GM21390 (cell line): ENCODE measurements around the gene SEMA4C.
"Not testable (repeated sequence)": the region's sequence is repeated elsewhere in the genome, so short reads cannot be mapped to it uniquely, and the experiment has no call there.

ENCODE experiments used
- ATAC-seq: cut with Tn5 transposase; IDR thresholded peaks from one replicate; pipeline ENCODE4 v1.9.1; 2021; ENCODE audit not compliant: unreplicated experiment

The SEMA4C gene

DNA sequence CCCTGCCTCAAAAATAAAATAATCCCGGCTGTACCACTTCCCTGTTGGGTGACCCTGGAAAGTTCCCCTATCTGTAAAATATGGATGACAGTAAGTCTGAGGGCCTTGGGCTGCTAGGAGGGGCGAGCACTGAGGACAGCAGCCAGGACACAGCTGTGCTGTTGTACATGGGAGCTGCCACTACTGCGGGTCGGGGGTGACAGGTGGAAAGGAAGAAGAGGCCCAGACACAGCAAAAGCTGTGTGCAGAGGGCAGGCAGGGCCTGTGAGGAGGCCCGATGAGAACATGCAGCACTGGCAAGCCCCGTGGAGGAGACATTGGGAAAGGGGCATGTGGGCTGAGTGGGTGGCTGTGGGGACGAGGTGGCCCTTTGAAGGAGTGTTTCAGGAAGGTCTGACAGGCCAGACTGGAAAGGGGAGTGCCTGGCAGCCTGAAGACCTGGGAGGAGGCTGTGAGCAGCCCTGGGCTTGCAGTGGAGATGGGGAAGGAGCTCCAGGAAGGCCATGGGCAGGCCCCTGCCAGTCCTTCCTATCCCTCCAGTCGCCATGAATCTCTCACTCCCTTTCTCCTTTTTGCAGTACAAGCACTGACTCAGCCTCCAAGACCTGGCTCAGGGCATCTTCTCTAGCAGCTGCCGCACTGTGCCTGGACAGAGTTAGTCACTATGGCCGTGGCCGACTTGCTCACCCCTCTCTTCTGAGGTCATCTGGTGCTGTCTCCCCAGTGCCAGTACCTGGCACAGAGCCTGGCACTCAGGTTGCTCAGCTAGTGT, 28.9 kb upstream of the SEMA4C start:
- no peak for ATAC-seq

DNA sequence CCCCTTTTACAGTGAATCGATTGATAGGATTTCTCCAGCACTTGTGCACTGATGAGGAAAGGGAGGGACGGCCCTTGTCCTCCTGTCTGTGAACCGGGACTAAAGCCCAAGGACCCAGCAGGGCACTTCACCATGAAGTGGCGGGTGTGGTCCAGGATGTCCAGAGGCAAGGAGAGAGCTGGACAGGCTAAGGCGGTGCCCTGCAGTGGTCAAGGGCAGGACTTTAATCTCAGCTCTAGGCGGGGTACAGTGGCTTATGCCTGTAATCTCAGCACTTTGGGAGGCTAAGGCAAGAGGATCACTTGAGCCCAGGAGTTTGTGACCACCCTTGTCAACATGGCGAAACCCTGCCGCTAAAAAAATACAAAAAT, 28.2 kb upstream of the SEMA4C start:
- no peak for ATAC-seq

GRCh38 chr2:96897491-96898134, 27.7 kb upstream of the SEMA4C start:
- ATAC-seq, result no peak

- no peak for ATAC-seq
These were observed 26.1 kb upstream of the SEMA4C start for GRCh38 chr2:96895746-96896651.

- ATAC-seq, result no peak
These were observed 25.3 kb upstream of the SEMA4C start for GRCh38 chr2:96895032-96895745.

GRCh38 chr2:96894151-96894531, 24.3 kb upstream of the SEMA4C start:
- ATAC-seq, result no peak

DNA sequence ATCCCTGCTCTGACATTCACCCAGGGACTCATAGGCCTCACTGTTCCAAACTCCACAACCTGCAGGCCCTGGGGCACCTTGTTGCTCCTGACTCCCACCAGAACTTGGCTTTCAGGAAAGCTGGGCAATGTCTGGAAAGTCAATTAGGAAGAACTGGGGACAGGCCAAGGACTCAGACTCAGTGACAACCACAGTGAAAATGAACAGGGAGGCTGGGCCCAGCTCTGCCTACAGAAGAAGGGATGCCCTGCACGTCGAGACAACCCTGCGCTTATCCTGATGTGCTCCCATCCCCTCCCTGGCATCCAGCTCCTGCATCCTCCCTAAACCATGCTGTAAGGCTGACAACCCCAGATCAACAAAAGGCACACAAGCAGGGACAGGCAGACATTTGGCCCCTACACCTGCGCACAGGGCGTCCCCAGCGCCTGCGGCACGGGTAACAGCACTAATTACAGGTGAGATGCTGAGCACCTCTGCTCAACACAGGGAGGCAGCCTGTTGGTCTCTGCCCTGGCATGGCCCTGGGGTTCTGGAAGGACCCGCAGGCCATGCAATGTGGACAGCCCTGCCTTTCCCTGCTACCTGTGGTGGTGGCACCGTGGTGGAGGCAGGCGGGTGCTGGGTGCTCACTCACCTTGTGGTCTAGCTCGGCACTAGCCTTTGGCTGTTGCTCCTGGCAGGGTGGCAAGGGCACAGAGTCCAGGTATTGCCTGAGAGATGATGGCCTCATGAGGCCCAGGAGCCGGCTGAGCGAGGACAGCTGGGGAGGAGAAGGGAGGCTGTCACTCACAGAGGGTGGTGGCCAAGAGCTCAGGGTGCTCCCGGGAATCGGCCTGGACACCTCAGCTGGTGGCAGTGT, 23.6 kb upstream of the SEMA4C start:
- ATAC-seq, result no peak

- no peak for ATAC-seq
These were observed 21.9 kb upstream of the SEMA4C start for GRCh38 chr2:96891591-96892333.

DNA sequence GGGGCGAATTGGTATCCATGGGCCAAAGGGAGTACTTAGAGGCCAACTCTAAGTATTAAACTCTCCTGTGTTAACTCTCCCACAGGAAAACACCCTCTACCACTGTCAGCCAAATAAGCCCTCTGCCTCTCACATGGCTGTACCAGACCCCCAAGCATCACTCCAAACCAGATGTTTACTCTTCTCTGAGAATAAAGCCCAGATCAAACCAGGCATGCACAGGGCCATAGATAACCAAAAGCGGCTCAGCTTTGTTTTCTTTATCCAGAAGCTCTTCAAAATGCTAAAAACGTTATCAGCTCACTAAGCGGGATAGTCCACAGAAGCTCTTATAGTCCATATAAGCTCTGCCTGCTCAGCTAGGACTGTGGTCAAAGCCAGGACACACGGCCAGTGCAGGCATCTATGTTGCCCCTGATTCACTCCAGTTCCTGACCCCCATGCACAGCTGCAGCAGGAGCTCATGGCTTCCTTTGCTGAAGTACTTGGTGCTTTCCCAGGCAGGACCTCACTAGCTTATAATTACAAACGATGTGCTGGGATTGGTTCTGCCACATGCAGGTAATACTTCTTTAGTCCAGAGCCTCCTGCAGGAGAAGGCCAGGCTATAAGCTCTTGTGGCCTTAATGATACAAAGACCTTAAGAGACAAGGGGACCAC, 21.0 kb upstream of the SEMA4C start:
- ATAC-seq, result no peak

GRCh38 chr2:96890252-96890651, 20.4 kb upstream of the SEMA4C start:
- ATAC-seq, result no peak

DNA sequence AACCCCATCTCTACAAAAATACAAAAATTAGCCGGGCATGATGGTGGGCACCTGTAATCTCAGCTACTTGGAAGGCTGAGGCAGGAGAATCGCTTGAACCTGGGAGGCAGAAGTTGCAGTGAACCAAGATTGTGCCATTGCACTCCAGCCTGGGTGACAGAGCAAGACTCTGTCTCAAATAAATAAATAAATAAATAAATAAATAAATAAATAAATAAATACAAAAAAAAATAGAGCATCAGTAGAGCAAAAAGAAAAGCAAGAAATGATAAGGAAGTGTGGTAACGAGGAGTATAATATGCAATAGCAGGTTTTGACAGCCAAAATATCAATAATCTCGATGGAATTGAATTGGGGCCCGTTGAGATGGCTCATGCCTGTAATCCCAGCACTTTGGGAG, 19.6 kb upstream of the SEMA4C start:
- ATAC-seq, result not testable (repeated sequence)

- ATAC-seq, result no peak
These were observed 18.5 kb upstream of the SEMA4C start for GRCh38 chr2:96888072-96889011.

DNA sequence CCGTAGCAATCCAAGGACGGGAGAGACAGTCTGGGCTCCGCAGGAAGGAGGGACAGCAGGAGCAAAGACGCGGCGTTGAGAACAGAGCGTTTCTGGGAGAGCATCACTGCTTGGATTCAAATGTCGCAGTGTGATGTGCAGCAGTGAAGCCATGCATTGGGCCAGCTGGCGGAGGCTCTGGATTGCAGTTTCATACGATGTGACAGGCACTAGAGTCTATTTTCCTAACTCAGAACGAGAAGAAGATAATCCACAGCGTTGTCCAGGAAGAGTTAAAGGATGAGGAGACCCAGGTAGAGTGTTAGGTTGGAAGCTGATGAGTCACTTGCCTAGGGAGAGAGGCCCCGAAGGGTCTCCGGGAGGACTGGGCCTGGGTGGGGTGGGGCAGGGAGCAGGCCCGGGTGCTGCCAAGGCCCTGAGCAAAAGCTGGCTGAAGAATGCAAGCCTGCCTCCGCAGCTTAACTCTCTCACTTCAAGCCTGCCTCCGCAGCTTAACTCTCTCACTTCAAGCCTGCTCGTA, 17.7 kb upstream of the SEMA4C start:
- no peak for ATAC-seq

GRCh38 chr2:96885432-96886347, 15.8 kb upstream of the SEMA4C start:
- ATAC-seq, result no peak

DNA sequence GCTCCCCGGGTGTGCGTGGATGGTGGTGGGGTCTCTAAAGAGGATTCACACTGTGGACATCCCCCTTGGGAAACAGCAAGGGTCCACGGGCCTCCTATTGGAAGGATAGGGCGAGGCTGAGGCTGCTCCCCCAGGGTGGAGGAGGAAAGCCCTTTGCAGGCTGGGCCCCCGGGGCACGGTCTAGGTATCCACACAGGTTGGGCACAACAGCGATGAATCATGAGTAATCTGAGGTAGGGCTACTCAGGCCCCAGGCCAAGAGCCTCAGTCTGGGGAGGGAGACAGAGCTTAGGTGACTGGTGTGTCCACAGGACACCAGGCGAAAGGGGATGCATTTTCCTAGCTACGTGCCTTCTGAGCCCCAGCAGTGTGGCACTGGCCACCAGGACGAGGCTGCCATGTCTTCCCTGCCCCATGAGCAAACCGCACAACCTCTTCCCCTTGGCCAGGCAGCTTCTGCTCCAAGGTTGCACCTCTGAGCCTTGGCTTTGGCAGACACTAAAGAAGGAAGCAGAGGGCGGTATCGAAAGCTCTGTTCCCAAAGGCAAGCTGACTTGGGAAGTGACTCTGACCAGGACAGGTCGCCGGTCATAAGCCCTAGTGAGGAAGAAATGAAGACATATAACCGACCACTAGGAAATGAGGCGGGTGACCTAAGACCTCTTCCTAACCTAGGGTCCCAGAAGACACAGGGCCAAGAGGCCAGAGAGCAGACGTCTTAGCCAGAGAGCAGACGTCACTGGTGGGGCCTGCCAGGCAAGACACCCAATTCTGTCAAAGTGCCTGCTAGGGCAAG, 14.6 kb upstream of the SEMA4C start:
- no peak for ATAC-seq

GRCh38 chr2:96883306-96883705, 13.4 kb upstream of the SEMA4C start:
- no peak for ATAC-seq
